Cardiac atrium fibroblast (primary cell): ENCODE measurements around the gene SYN1. TPM values are rescaled to one million over a fixed set of nuclear protein-coding genes. Genes with fewer than 3 reads are reported as not detected.

Experiments used
- total RNA-seq: library from RNA; depleted of rRNA; stranded (reverse); fragments of >200 nt; gene quantifications from 2 replicates; pipeline ENCODE4 v1.2.3, GENCODE V29; 2015

SYN1 gene
- 3.6 and 13.9 TPM in 2 replicates for total RNA-seq

GRCh38 chrX:47619486-47620302 lies at the start of gene SYN1:
SYN1 (minus strand) TSS chrX:47619857; CDS start chrX:47619728, 129 bp downstream.

GRCh38 chrX:47658684-47659420 lies 39.2 kb upstream of the SYN1 start, which contains the start of gene UXT:
UXT (minus strand) TSS chrX:47659180; CDS start chrX:47658927, 253 bp downstream.

DNA sequence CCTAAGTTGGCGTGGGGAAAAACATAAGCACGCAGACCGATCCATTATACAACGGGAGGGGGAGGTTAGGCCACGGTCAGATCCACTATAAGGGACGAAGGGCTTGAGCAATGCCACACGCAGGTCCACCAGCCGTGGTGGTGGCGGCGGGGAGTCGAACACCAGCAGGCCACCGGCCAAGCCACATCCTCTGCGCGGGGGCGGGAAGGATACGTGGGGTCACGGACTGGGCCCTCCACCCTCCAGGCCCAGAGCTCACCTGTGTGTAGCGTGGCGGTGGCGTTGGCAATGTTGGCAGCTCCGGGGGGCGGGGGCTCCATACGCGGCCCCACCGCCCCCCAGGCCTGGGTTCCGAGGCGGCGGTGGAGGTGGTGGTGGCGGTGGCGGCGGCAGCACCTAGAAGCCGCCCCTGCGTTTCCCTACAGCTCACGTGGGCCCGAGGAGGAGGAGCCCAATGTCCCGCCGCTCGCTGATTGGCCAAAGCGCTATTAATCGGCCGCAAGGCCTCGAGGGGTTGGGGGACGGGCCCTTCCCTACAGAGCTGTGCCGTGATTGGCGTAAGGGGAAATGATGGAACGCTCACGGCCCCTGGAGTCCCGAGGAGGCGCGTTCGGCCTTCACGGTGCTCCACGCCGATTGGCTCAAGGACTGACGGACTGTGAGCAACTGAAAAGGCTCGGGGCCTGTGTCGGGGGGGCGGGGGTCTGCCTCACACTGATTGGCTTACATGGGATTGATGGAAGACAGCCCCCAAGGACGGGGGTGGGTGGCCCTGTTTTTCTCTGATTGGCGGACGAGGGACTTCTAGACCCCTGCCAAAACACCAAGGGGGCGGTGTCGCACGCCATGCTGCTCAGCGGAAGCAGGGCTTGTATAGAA lies 30.7 kb upstream of the SYN1 start, which contains the start of gene ELK1:
Gene ELK1, minus strand, starts transcription at position 400 of the 879 bp plus-strand sequence. CDS start 9,122 bp downstream, outside the sequence.

GRCh38 chrX:47629419-47630200 lies 10.0 kb upstream of the SYN1 start, which contains the start of gene CFP:
CFP (minus strand) TSS chrX:47629930; CDS start chrX:47629844, 86 bp downstream.

DNA sequence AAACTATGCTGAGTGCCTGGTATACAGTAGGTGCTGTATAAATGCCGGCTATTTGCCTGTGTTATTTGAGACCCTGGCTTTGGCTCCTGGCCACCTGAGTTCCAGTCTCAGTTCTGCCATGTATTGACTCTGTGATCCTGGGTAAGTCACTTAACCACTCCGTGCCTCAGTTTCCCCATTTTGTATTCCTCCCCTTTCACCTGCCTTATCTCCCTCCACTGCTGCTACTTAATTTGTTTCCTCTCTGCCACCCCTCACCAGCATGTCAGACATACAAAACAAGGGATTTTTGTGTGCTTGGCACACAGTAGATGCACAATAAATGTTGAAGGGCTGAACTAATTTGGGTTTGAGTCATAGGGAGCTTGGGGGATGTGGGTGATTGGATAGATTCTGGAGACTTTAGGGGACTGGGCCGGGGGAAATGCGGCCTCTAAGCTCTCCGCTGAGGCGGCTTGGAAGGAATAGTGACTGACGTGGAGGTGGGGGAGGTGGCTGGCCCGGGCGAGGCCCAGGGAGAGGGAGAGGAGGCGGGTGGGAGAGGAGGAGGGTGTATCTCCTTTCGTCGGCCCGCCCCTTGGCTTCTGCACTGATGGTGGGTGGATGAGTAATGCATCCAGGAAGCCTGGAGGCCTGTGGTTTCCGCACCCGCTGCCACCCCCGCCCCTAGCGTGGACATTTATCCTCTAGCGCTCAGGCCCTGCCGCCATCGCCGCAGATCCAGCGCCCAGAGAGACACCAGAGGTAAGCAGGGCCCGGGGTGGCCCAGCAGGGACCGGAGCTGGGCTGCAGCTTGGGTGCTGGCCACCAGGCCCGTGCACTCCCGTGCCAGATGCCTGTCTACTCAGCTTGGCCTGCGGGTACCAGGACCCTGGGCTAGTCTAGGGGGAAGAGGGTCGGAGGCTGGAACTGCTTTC lies 37.7 kb downstream of the SYN1 start, which contains the start of gene TIMP1:
Gene TIMP1, plus strand, starts transcription at position 706 of the 917 bp plus-strand sequence. CDS start 980 bp downstream, outside the sequence.

DNA sequence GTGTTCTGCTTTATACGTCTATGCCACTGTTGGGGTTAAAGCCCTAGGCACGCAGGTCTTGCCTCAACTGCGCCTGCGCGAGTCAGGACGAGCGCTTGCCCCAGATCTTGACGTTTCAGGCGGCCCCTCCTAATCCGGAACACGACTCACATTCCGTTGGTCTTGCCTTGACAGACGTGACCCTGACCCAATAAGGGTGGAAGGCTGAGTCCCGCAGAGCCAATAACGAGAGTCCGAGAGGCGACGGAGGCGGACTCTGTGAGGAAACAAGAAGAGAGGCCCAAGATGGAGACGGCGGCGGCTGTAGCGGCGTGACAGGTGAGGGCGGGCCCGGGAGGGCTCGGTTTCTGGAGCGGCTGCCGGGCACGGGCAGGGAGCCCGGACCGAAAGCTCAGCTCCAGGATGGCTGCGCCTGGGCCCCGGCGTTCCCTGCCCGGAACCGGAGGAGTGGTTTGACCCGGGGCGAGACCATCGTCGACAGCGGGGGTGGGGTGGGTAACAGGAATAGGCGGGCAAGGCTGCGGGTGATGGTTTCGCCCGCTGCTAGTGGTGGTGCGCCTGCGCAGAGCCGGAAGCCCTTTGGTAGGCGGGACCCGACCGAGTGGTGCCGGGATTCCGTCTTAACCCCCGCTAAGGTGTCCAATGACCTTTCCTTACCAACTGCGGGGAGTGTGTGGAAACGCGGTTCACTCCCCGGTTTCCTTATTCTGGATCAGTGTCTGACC lies 58.6 kb downstream of the SYN1 start, which contains the start of gene ARAF:
Gene ARAF, plus strand, starts transcription at position 272 of the 725 bp plus-strand sequence. CDS start 1,763 bp downstream, outside the sequence.

Other genes starting within 250 kb of the SYN1 start
- gene ZNF157, start 249.3 kb downstream of the SYN1 start, total RNA-seq: not detected in 2 replicates
- 3.8 and 5.0 TPM in 2 replicates for gene ZNF41, start 136.6 kb downstream of the SYN1 start, total RNA-seq
- gene ARAF, start 58.7 kb downstream of the SYN1 start, total RNA-seq: 27.1 and 36.8 TPM in 2 replicates
- gene TIMP1, start 37.4 kb downstream of the SYN1 start, total RNA-seq: 3,060 and 5,330 TPM in 2 replicates
- 0.16 and 0.18 TPM in 2 replicates for gene CFP, start 10.1 kb upstream of the SYN1 start, total RNA-seq
- 33.9 and 41.5 TPM in 2 replicates for gene ELK1, start 30.7 kb upstream of the SYN1 start, total RNA-seq
- 123 and 135 TPM in 2 replicates for gene UXT, start 39.3 kb upstream of the SYN1 start, total RNA-seq
- gene ZNF81, start 217.0 kb upstream of the SYN1 start, total RNA-seq: 3.1 and 3.6 TPM in 2 replicates